ENCODE measurements around the gene CTAG1A.

GRCh38 chrX:154542723-154543424, 42.1 kb upstream of the CTAG1A start:
- TF ChIP-seq POLR2A (IDR thresholded peaks at IDR 0.05; ENCODE audit: low read depth, low read length) (no peak), TAF1 (IDR thresholded peaks at IDR 0.05; ENCODE audit: low read depth, low read length) (no peak), POLR2AphosphoS5 (IDR thresholded peaks at IDR 0.05; ENCODE audit: low read depth, low read length) (no peak), SPI1 (IDR thresholded peaks at IDR 0.05; ENCODE audit: low read depth, low read length) (peak; percentile 44), POU2F2 (IDR thresholded peaks at IDR 0.05; ENCODE audit: low read depth, low read length) (no peak), PAX5 (IDR thresholded peaks at IDR 0.05; ENCODE audit: insufficient read depth, low read length, severe bottlenecking) (no peak)

All from GM12891 (cell line).